BLaER1 treated with 17β-estradiol and CSF1 and Interleukin-3, amounts not matched to agents 10 nM and 100 nM (cell line): ENCODE measurements around the gene TTC21B.

Source experiments
- H3K27ac ChIP-seq, 11 experiments: shearing (Covaris generic); formaldehyde crosslinking; 2 replicates each; pipeline ENCODE4 v1.8.1; 2022
- H3K27me3 ChIP-seq, 11 experiments: shearing (Covaris generic); formaldehyde crosslinking; 2 replicates each; pipeline ENCODE4 v1.8.1; 2022
- H3K36me3 ChIP-seq, 11 experiments: shearing (Covaris generic); formaldehyde crosslinking; 2 replicates each; pipeline ENCODE4 v1.8.1; 2022
- H3K4me1 ChIP-seq, 10 experiments: shearing (Covaris generic); formaldehyde crosslinking; 2 replicates each; pipeline ENCODE4 v1.8.1; 2022
- H3K4me2 ChIP-seq, 11 experiments: shearing (Covaris generic); formaldehyde crosslinking; 2 replicates each; pipeline ENCODE4 v1.8.1; 2022
- H3K4me3 ChIP-seq, 10 experiments: shearing (Covaris generic); formaldehyde crosslinking; 2 replicates each; pipeline ENCODE4 v1.8.1; 2022
- H3K9ac ChIP-seq, 11 experiments: shearing (Covaris generic); formaldehyde crosslinking; 2 replicates each; pipeline ENCODE4 v1.8.1; 2022
- H3K9me3 ChIP-seq, 11 experiments: shearing (Covaris generic); formaldehyde crosslinking; replicated peaks in 1 of 11; 2 replicates each; pipeline ENCODE4 v1.8.1; 2022
- H4K20me1 ChIP-seq, 11 experiments: shearing (Covaris generic); formaldehyde crosslinking; 2 replicates each; pipeline ENCODE4 v1.8.1; 2022
- Cebpa-rat ChIP-seq, 11 experiments: shearing (Covaris generic); IDR thresholded peaks; 2 replicates each; pipeline ENCODE4 v1.8.1; 2022

TTC21B gene

GRCh38 chr2:165844216-165844615, 109.4 kb downstream of the TTC21B start:
- Histone ChIP-seq H3K27me3 (no peaks in the 10 kb centered on the region), H3K4me1 (no peaks in the 10 kb centered on the region), H3K9me3 (peaks cover 0 to under 1% (median 0%) of the 10 kb centered on the region in 11 experiments; a peak in 1 of 22 replicates), H3K36me3 (no peaks in the 10 kb centered on the region), H4K20me1 (no peaks in the 10 kb centered on the region), H3K4me3 (no peak overlapping the region), H3K4me2 (no peak overlapping the region), H3K27ac (no peak overlapping the region), H3K9ac (no peak overlapping the region)
- no peak for TF ChIP-seq Cebpa-rat (IDR thresholded peaks at IDR 0.05)

GRCh38 chr2:165843351-165843750, 110.2 kb downstream of the TTC21B start:
- H3K27me3 ChIP-seq = no peaks in the 10 kb centered on the region
- no peak for TF ChIP-seq Cebpa-rat (IDR thresholded peaks at IDR 0.05)
- H4K20me1 ChIP-seq = no peaks in the 10 kb centered on the region
- H3K4me1 ChIP-seq = no peaks in the 10 kb centered on the region
- H3K36me3 ChIP-seq = no peaks in the 10 kb centered on the region
- H3K4me2 ChIP-seq = no peak overlapping the region
- no peak overlapping the region for H3K27ac ChIP-seq
- no peak overlapping the region for H3K9ac ChIP-seq
- H3K4me3 ChIP-seq = no peak overlapping the region
- no peaks in the 10 kb centered on the region for H3K9me3 ChIP-seq

- Histone ChIP-seq H3K27ac (no peak overlapping the region), H3K9me3 (no peaks in the 10 kb centered on the region), H3K4me1 (no peaks in the 10 kb centered on the region), H3K4me3 (no peak overlapping the region), H3K27me3 (no peaks in the 10 kb centered on the region), H3K36me3 (no peaks in the 10 kb centered on the region), H3K9ac (no peak overlapping the region), H3K4me2 (no peak overlapping the region), H4K20me1 (no peaks in the 10 kb centered on the region)
- no peak for TF ChIP-seq Cebpa-rat (IDR thresholded peaks at IDR 0.05)
Measured at GRCh38 chr2:165840333-165840958, 113.1 kb downstream of the TTC21B start.

- Histone ChIP-seq H3K27ac (no peak overlapping the region), H3K36me3 (no peaks in the 10 kb centered on the region), H3K4me2 (no peak overlapping the region), H3K27me3 (no peaks in the 10 kb centered on the region), H3K4me3 (no peak overlapping the region), H3K4me1 (no peaks in the 10 kb centered on the region), H4K20me1 (no peaks in the 10 kb centered on the region), H3K9me3 (no peaks in the 10 kb centered on the region), H3K9ac (no peak overlapping the region)
- TF ChIP-seq Cebpa-rat (IDR thresholded peaks at IDR 0.05) = no peak
Measured at GRCh38 chr2:165839610-165840009, 114.0 kb downstream of the TTC21B start.

- Histone ChIP-seq H3K4me3 (no peak overlapping the region), H4K20me1 (no peaks in the 10 kb centered on the region), H3K9me3 (no peaks in the 10 kb centered on the region), H3K4me2 (no peak overlapping the region), H3K27ac (no peak overlapping the region), H3K9ac (no peak overlapping the region), H3K27me3 (no peaks in the 10 kb centered on the region), H3K36me3 (no peaks in the 10 kb centered on the region), H3K4me1 (no peaks in the 10 kb centered on the region)
- TF ChIP-seq Cebpa-rat (IDR thresholded peaks at IDR 0.05) = no peak
Measured at GRCh38 chr2:165837122-165837521, 116.5 kb downstream of the TTC21B start.

GRCh38 chr2:165835363-165835762, 118.2 kb downstream of the TTC21B start:
- H3K27ac ChIP-seq = no peak overlapping the region

GRCh38 chr2:165833156-165833555, 120.4 kb downstream of the TTC21B start:
- no peak for TF ChIP-seq Cebpa-rat (IDR thresholded peaks at IDR 0.05)
- Histone ChIP-seq H3K9ac (no peak overlapping the region), H3K27me3 (no peaks in the 10 kb centered on the region), H3K36me3 (no peaks in the 10 kb centered on the region), H3K9me3 (no peaks in the 10 kb centered on the region), H3K4me3 (no peak overlapping the region), H3K4me1 (no peaks in the 10 kb centered on the region), H3K27ac (no peak overlapping the region), H4K20me1 (no peaks in the 10 kb centered on the region), H3K4me2 (no peak overlapping the region)

More at GRCh38 chr2:165835363-165835762, 118.2 kb downstream of the TTC21B start:
- TF ChIP-seq Cebpa-rat (IDR thresholded peaks at IDR 0.05) = no peak
- no peaks in the 10 kb centered on the region for H3K4me1 ChIP-seq
- no peak overlapping the region for H3K9ac ChIP-seq
- H3K4me3 ChIP-seq = no peak overlapping the region
- no peaks in the 10 kb centered on the region for H3K9me3 ChIP-seq
- H3K27me3 ChIP-seq = no peaks in the 10 kb centered on the region
- no peaks in the 10 kb centered on the region for H3K36me3 ChIP-seq
- no peak overlapping the region for H3K4me2 ChIP-seq
- H4K20me1 ChIP-seq = no peaks in the 10 kb centered on the region

- Histone ChIP-seq H4K20me1 (no peaks in the 10 kb centered on the region), H3K9ac (no peak overlapping the region), H3K27ac (no peak overlapping the region), H3K4me3 (no peak overlapping the region), H3K4me2 (no peak overlapping the region), H3K36me3 (no peaks in the 10 kb centered on the region), H3K9me3 (no peaks in the 10 kb centered on the region), H3K27me3 (no peaks in the 10 kb centered on the region), H3K4me1 (peaks cover 0 to 10% (median 0%) of the 10 kb centered on the region in 10 experiments; a peak in 6 of 20 replicates)
- no peak for TF ChIP-seq Cebpa-rat (IDR thresholded peaks at IDR 0.05)
Measured at GRCh38 chr2:165827921-165828276, 125.7 kb downstream of the TTC21B start.

GRCh38 chr2:165827016-165827920, 126.3 kb downstream of the TTC21B start:
- Histone ChIP-seq H3K27me3 (no peaks in the 10 kb centered on the region), H3K4me3 (no peak overlapping the region), H3K4me2 (no peak overlapping the region), H3K9ac (no peak overlapping the region), H3K27ac (no peak overlapping the region), H3K36me3 (no peaks in the 10 kb centered on the region), H3K4me1 (peaks cover 0 to 10% (median 0%) of the 10 kb centered on the region in 10 experiments; a peak in 6 of 20 replicates), H3K9me3 (no peaks in the 10 kb centered on the region), H4K20me1 (no peaks in the 10 kb centered on the region)
- TF ChIP-seq Cebpa-rat (IDR thresholded peaks at IDR 0.05) = no peak

- no peak overlapping the region for H3K4me2 ChIP-seq
- H3K27ac ChIP-seq = no peak overlapping the region
- no peaks in the 10 kb centered on the region for H3K36me3 ChIP-seq
- H3K9me3 ChIP-seq = no peaks in the 10 kb centered on the region
- H3K4me3 ChIP-seq = no peak overlapping the region
- H3K27me3 ChIP-seq = no peaks in the 10 kb centered on the region
- H4K20me1 ChIP-seq = no peaks in the 10 kb centered on the region
- no peak for TF ChIP-seq Cebpa-rat (IDR thresholded peaks at IDR 0.05)
- no peak overlapping the region for H3K9ac ChIP-seq
- peaks cover 0 to 10% (median 0%) of the 10 kb centered on the region in 10 experiments; a peak in 6 of 20 replicates for H3K4me1 ChIP-seq
Measured at GRCh38 chr2:165825041-165825440, 128.5 kb downstream of the TTC21B start.
